HFF-Myc (cell line): Measurements from ENCODE around the gene RPS6KA5.
"Not testable (repeated sequence)": the region's sequence is repeated elsewhere in the genome, so short reads cannot be mapped to it uniquely, and the experiment has no call there.

Experiments used
- DNase-seq: peaks from one replicate; pipeline ENCODE4 v3.0.0-alpha.2; 2011; ENCODE audit warnings: low read depth; ENCODE audit errors: extremely low read depth
- H3K4me3 ChIP-seq: replicated peaks from 2 replicates; pipeline ENCODE4 v1.5.1; 2011; ENCODE audit warnings: low read depth, mild to moderate bottlenecking, control low read depth, low read length
- TF ChIP-seq, protein P1 (sequence below): IDR thresholded peaks from 2 replicates; pipeline ENCODE4 v1.5.1; 2012; ENCODE audit warnings: mild to moderate bottlenecking, low read depth, low read length, control low read depth; ENCODE audit errors: missing control alignments

RPS6KA5 gene

DNA sequence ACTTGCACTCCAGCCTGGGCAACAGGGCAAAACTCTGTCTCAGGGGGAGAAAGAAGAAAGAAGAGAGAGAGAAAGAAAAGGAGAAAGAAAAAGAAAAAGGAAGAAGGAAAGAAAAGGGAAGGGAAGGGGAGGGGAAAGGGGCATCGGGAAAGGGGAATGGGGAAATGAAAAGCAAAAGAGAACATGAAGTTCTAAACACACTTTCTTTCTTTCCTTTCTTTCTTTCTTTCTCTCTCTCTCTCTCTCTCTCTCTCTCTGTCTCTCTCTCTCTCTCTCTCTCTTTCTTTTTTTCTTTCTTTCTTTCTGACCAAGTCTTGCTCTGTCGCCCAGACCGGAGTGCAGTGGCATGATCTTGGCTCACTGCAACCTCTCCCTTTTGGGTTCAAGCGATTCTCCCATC lies 76.9 kb downstream of the RPS6KA5 start:
- no peak for DNase-seq
- H3K4me3 ChIP-seq: no peak overlapping the region
- TF ChIP-seq, protein P1, sequence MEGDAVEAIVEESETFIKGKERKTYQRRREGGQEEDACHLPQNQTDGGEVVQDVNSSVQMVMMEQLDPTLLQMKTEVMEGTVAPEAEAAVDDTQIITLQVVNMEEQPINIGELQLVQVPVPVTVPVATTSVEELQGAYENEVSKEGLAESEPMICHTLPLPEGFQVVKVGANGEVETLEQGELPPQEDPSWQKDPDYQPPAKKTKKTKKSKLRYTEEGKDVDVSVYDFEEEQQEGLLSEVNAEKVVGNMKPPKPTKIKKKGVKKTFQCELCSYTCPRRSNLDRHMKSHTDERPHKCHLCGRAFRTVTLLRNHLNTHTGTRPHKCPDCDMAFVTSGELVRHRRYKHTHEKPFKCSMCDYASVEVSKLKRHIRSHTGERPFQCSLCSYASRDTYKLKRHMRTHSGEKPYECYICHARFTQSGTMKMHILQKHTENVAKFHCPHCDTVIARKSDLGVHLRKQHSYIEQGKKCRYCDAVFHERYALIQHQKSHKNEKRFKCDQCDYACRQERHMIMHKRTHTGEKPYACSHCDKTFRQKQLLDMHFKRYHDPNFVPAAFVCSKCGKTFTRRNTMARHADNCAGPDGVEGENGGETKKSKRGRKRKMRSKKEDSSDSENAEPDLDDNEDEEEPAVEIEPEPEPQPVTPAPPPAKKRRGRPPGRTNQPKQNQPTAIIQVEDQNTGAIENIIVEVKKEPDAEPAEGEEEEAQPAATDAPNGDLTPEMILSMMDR: no peak

DNA sequence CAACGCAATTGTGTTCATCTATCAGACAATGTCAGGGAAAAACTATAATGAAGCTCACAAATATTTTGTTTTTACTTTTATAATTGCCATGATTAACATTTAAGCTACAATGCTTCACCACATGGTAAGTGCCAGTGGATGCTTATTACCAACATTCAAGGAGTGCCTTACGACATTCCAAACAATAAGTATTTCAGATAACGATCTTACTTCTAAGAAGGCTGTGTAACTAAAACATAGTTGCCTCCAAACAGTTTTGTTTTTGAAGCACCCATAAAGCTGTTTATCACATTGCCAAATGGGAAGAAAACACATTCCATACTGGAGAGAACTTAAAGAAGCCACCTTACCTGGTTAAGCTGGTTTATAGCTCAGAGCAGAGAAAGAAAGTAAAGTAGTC lies 78.8 kb downstream of the RPS6KA5 start:
- no peak overlapping the region for H3K4me3 ChIP-seq
- DNase-seq: no peak
- TF ChIP-seq, protein P1: no peak

DNA sequence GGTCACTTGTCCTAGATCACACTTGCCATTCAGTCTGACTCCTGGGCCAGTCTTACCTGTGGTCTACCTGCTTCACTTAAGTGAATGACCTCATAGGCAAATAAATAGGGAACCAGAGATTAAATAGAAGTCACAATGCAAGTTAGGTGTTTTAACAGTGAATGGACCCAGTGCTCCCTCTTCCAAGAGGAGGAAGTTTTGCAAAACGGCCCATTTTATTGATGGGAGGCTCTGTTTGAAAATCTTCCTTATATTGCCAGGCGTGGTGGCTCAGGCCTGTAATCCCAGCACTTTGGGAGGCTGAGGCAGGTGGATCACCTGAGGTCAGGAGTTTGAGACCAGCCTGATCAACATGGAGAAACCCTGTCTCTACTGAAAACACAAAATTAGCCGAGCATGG lies 79.8 kb downstream of the RPS6KA5 start:
- not testable (repeated sequence) for DNase-seq

DNA sequence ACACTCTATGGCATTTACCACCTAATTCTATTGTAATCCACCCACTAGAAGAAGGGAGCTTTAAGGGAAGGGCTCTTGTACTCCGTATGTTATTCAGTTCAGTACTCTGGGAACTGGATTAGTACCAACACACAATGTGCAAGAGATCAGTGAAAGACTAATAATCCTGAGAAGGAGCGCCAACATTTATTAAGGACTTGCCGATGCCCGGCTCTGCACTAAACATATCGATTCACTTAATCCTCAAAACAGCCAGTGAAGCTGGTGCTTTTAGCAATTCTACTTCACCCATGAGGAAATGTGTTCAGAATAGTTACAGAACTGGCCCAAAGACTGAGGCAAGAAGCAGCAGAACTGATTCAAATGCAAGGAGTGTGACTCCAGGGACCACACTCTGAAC lies 80.9 kb downstream of the RPS6KA5 start:
- no peak for DNase-seq
- TF ChIP-seq, protein P1: no peak
- no peak overlapping the region for H3K4me3 ChIP-seq

More for the DNA sequence above, 79.8 kb downstream of the RPS6KA5 start:
- H3K4me3 ChIP-seq: not testable (repeated sequence)

DNA sequence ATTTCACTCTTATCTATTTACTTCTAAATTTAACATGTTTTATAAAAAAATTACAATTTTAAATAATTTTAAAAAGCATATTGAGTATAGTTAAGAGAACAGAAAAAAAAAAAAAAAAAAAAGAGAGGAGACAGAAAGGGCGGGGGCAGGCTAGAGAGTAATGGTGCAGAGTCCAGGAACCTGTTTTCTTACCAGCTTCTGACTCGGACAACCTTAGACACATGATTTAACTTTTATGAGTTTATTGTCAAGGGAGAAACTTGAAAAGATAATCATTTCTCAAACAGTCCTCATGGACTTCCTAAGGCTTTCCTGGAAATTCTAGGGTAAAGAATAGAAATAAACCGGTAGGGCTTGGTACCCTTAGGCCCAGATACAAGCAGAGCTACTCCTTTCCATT lies 84.3 kb downstream of the RPS6KA5 start:
- H3K4me3 ChIP-seq: no peak overlapping the region
- TF ChIP-seq, protein P1: no peak
- DNase-seq: no peak

DNA sequence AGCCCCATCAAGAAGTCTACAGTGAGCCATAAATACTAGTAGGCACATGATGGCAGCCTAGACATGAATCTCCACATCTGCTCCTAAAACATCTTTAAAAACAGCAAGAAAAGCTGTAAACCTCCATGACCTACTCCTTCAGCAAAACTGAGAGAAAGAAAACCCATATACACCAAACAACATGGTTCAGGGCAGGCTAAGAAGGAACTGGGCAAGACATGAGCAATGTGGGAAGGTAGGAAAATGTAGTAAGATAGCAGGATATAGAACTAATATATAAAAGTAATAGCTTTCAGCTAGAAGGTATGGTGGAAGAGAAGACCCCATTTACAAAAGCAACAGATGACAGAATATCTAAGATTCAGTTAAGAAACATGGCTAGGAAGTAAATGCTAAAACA lies 88.8 kb downstream of the RPS6KA5 start:
- DNase-seq: no peak
- no peak overlapping the region for H3K4me3 ChIP-seq
- TF ChIP-seq, protein P1: no peak

DNA sequence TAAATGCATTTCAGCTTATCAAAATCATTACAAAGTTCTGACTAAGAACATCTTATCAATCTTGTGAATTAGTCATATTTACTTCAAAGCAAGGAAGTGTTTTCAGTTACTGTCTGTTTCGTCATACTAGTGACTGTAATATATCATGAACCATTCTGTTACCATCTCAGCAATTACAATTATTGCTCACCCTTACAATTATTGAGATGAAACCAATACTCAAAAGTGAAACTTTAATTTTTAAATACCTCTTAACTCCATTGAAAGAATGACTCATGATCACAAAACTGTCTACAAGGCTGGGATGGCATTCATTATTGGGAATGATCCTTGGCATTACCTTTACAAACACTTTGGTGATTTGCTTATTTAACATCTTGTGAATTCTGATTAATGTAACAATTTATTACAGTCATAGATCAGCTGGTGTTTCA lies 90.3 kb downstream of the RPS6KA5 start:
- TF ChIP-seq, protein P1: no peak
- DNase-seq: no peak
- H3K4me3 ChIP-seq: no peak overlapping the region
